ENCODE data around the gene GATA1.
"Not testable (repeated sequence)": the region's sequence is repeated elsewhere in the genome, so short reads cannot be mapped to it uniquely, and the experiment has no call there.

The GATA1 gene

GRCh38 chrX:48815266-48815665 is 28.9 kb downstream of the GATA1 start:
- DNase-seq (ENCODE audit: low read depth), result no peak

GRCh38 chrX:48816014-48816810 is 29.8 kb downstream of the GATA1 start:
- DNase-seq (ENCODE audit: low read depth), result no peak

- no peak for DNase-seq (ENCODE audit: low read depth)
Measured at GRCh38 chrX:48818098-48818497, 31.7 kb downstream of the GATA1 start.

- DNase-seq (ENCODE audit: low read depth), result no peak
Measured at GRCh38 chrX:48818866-48819265, 32.5 kb downstream of the GATA1 start.

- DNase-seq (ENCODE audit: low read depth), result not testable (repeated sequence)
Measured at GRCh38 chrX:48819394-48819793, 33.0 kb downstream of the GATA1 start.

- no peak for DNase-seq (ENCODE audit: low read depth)
Measured at GRCh38 chrX:48823053-48823452, 36.7 kb downstream of the GATA1 start.

- no peak for DNase-seq (ENCODE audit: low read depth)
Measured at GRCh38 chrX:48824066-48824465, 37.7 kb downstream of the GATA1 start.

- no peak for DNase-seq (ENCODE audit: low read depth)
Measured at GRCh38 chrX:48826135-48826875, 39.9 kb downstream of the GATA1 start, which contains the start of gene ERAS. ERAS (plus strand) TSS chrX:48826513; CDS start chrX:48829124, 2,611 bp downstream.

- DNase-seq (ENCODE audit: low read depth), result no peak
Measured at GRCh38 chrX:48826876-48827653, 40.7 kb downstream of the GATA1 start.

GRCh38 chrX:48827654-48827968 is 41.2 kb downstream of the GATA1 start:
- DNase-seq (ENCODE audit: low read depth), result no peak

GRCh38 chrX:48829016-48829735 is 42.8 kb downstream of the GATA1 start:
- DNase-seq (ENCODE audit: low read depth), result no peak

- DNase-seq (ENCODE audit: low read depth), result no peak
Measured at GRCh38 chrX:48831136-48831908, 44.9 kb downstream of the GATA1 start.

GRCh38 chrX:48831909-48832291 is 45.5 kb downstream of the GATA1 start:
- DNase-seq (ENCODE audit: low read depth), result no peak

GRCh38 chrX:48833542-48834138 is 47.2 kb downstream of the GATA1 start:
- no peak for DNase-seq (ENCODE audit: low read depth)

GRCh38 chrX:48834383-48834709 is 48.0 kb downstream of the GATA1 start:
- DNase-seq (ENCODE audit: low read depth), result no peak

- no peak for DNase-seq (ENCODE audit: low read depth)
Measured at GRCh38 chrX:48835524-48836329, 49.3 kb downstream of the GATA1 start, which contains the start of gene PCSK1N. PCSK1N (minus strand) TSS chrX:48835610; CDS start chrX:48835532, 78 bp downstream.

- no peak for DNase-seq (ENCODE audit: low read depth)
Measured at GRCh38 chrX:48839686-48840085, 53.3 kb downstream of the GATA1 start.

Data from stimulated activated CD8-positive, alpha-beta memory T cell treated with anti-CD3 and anti-CD28 coated beads, Interleukin-15, amount 100 ng/mL, for 24 hours (primary cell).